ENCODE data around the gene SDCCAG8. TPM values are rescaled to one million over a fixed set of nuclear protein-coding genes. Genes with fewer than 3 reads are reported as not detected.

Gene SDCCAG8
- polyA plus RNA-seq, 3 donors, result 33.2 to 34.4 (median 33.4) TPM

DNA sequence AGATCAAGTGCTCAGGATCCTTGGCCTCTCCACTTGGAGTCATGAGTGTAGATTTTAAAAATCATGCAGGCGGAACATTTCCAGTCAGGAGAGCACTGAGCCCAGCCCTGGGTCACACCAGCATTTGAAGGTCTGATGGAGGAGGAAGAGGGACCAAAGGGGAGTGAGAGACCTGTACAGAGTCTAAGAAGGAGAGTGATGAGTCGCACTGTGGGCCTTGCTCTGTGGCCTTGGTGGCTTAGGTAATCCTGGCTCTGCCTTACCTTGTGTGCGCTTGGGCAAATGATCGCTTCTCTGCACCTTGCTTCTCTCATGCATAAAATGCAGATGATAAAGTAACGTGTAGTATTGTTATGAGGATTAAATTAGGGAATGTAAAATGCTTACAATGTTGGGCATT is 225.3 kb downstream of the SDCCAG8 start:
- DNase-seq, result no peak
- Histone ChIP-seq H3K9me3 (replicated peaks in 1 of 2; ENCODE audit: control insufficient read depth in 1 of 2, insufficient read depth in 1 of 2, low read length in 2 of 2) (no peaks in the 10 kb centered on the region), H3K4me2 (replicated peaks; ENCODE audit: extremely low read depth, low read length, poor library complexity, severe bottlenecking) (no peak overlapping the region), H3K36me3 (replicated peaks in 1 of 2; ENCODE audit: control insufficient read depth in 1 of 2, insufficient read depth in 2 of 2, low read length in 2 of 2) (no peaks in the 10 kb centered on the region), H4K20me1 (ENCODE audit: insufficient read depth, low read length) (no peaks in the 10 kb centered on the region), H3K27ac (ENCODE audit: low read depth in 1 of 2, low read length in 2 of 2) (no peak overlapping the region), H3K4me3 (replicated peaks in 1 of 3; ENCODE audit: low read depth in 2 of 3, low read length in 3 of 3) (no peak overlapping the region), H3K9ac (ENCODE audit: insufficient read depth, low read length, poor library complexity, severe bottlenecking) (no peak overlapping the region), H3K27me3 (ENCODE audit: control insufficient read depth in 2 of 2, insufficient read depth in 2 of 2, low read length in 2 of 2) (peaks cover 0 to 2% of the 10 kb centered on the region in 2 donors), H3K79me2 (ENCODE audit: insufficient read depth, low read length) (no peaks in the 10 kb centered on the region), H3K4me1 (ENCODE audit: control insufficient read depth in 1 of 2, insufficient read depth in 2 of 2, low read length in 2 of 2) (peaks cover 41 to 50% of the 10 kb centered on the region in 2 donors), H2AFZ (ENCODE audit: insufficient read depth, low read depth, low read length, poor library complexity, severe bottlenecking) (no peak overlapping the region)
- TF ChIP-seq, protein P1, sequence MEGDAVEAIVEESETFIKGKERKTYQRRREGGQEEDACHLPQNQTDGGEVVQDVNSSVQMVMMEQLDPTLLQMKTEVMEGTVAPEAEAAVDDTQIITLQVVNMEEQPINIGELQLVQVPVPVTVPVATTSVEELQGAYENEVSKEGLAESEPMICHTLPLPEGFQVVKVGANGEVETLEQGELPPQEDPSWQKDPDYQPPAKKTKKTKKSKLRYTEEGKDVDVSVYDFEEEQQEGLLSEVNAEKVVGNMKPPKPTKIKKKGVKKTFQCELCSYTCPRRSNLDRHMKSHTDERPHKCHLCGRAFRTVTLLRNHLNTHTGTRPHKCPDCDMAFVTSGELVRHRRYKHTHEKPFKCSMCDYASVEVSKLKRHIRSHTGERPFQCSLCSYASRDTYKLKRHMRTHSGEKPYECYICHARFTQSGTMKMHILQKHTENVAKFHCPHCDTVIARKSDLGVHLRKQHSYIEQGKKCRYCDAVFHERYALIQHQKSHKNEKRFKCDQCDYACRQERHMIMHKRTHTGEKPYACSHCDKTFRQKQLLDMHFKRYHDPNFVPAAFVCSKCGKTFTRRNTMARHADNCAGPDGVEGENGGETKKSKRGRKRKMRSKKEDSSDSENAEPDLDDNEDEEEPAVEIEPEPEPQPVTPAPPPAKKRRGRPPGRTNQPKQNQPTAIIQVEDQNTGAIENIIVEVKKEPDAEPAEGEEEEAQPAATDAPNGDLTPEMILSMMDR (IDR thresholded peaks at IDR 0.05), result no peak
- Mint-ChIP-seq H3K27me3 (ENCODE audit: low read depth in 3 of 3) (peaks cover 2 to 13% (median 9%) of the 10 kb centered on the region in 3 donors), H3K9me3 (peaks cover 0 to 3% (median 0%) of the 10 kb centered on the region in 7 donors), H3K4me3 (no peak overlapping the region), H3K4me1 (peaks cover 46% of the 10 kb centered on the region), H3K27ac (peak overlapping the region in 1 of 7 donors; percentile 9), H3K36me3 (peaks cover 11 to 14% of the 10 kb centered on the region in 2 donors)
- intact Hi-C loops (cut with micrococcal nuclease), result no loop called here
- 95% methylated on average over 3 of the region's 5 CpGs for WGBS (ENCODE audit: insufficient coverage)

DNA sequence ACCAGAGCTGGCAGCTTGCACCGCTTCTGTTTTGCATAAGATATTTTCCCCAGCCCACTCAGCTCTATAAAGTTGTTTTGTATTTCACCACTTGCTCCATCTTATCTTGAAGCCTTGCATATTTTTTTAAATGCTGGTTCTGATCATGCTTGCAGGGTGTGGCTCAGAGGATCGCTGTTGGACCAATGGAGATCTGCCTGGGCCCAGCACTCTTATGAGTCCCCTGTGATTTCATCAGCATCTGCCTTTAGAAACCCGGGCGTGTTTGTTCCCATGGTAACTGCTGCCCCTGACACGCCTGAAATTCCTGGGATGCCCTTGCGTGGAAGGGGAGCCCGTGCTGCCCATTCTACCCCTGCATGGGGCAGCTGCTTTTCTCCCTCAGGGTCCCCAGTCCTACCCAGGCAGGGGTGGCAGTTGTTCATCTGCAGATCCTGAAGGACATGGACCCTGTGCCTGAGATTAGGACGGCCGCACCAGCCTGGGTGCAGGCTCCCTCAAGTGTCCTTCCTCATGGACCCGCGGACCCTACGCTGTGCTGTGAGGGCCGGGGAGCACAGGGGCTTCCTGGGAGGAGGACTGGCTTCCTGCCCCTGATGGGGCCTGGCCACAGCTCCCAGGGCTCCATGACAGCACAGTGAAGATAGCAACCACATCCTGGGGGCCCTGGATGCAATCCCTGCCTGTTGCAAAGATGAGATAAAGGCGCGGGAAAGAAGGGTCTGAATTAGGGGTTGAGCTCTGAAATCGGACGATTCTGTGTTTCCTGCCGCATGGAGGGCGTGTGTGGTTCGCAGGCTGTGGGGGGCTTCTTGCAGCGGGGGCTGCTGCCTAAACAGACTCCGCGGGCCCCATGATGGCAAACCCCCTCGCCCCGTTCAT is 226.5 kb downstream of the SDCCAG8 start:
- Histone ChIP-seq H4K20me1 (ENCODE audit: insufficient read depth, low read length) (no peaks in the 10 kb centered on the region), H3K4me2 (replicated peaks; ENCODE audit: extremely low read depth, low read length, poor library complexity, severe bottlenecking) (peak overlapping the region; percentile 79), H3K9ac (ENCODE audit: insufficient read depth, low read length, poor library complexity, severe bottlenecking) (peak overlapping the region; percentile 68), H3K27ac (ENCODE audit: low read depth in 1 of 2, low read length in 2 of 2) (no peak overlapping the region), H3K9me3 (replicated peaks in 1 of 2; ENCODE audit: control insufficient read depth in 1 of 2, insufficient read depth in 1 of 2, low read length in 2 of 2) (no peaks in the 10 kb centered on the region), H3K4me1 (ENCODE audit: control insufficient read depth in 1 of 2, insufficient read depth in 2 of 2, low read length in 2 of 2) (peaks cover 32 to 38% of the 10 kb centered on the region in 2 donors), H3K4me3 (replicated peaks in 1 of 3; ENCODE audit: low read depth in 2 of 3, low read length in 3 of 3) (peak overlapping the region; percentile 34 to 74 (median 44)), H3K79me2 (ENCODE audit: insufficient read depth, low read length) (no peaks in the 10 kb centered on the region), H3K36me3 (replicated peaks in 1 of 2; ENCODE audit: control insufficient read depth in 1 of 2, insufficient read depth in 2 of 2, low read length in 2 of 2) (no peaks in the 10 kb centered on the region), H3K27me3 (ENCODE audit: control insufficient read depth in 2 of 2, insufficient read depth in 2 of 2, low read length in 2 of 2) (peaks cover 0 to 2% of the 10 kb centered on the region in 2 donors), H2AFZ (ENCODE audit: insufficient read depth, low read depth, low read length, poor library complexity, severe bottlenecking) (peak overlapping the region; percentile 78)
- TF ChIP-seq, protein P1 (IDR thresholded peaks at IDR 0.05), result no peak
- Mint-ChIP-seq H3K9me3 (peaks cover 0 to 3% (median 0%) of the 10 kb centered on the region in 7 donors), H3K36me3 (peaks cover 11 to 23% of the 10 kb centered on the region in 2 donors), H3K27me3 (ENCODE audit: low read depth in 3 of 3) (peaks cover 2 to 10% (median 9%) of the 10 kb centered on the region in 3 donors), H3K27ac (peak overlapping the region in 3 of 7 donors; percentile 20 to 85 (median 70)), H3K4me3 (peak overlapping the region; percentile 77 to 91), H3K4me1 (peaks cover 34% of the 10 kb centered on the region)
- 16% methylated on average over 20 of the region's 25 CpGs for WGBS (ENCODE audit: insufficient coverage)
- peak in 2 of 3 donors; percentile 27 to 40 for DNase-seq
- intact Hi-C loops (cut with micrococcal nuclease), result no loop called here

Data from CD14-positive monocyte (primary cell).